T-helper 2 cell treated with Interferon-gamma antibody and Interleukin-4, amounts not matched to agents 100 ng/mL and 5 ng/mL, for 36 hours (primary cell): ENCODE measurements around the gene GH2. TPM values are rescaled to one million over a fixed set of nuclear protein-coding genes. Genes with fewer than 3 reads are reported as not detected.
"Not testable (repeated sequence)": the region's sequence is repeated elsewhere in the genome, so short reads cannot be mapped to it uniquely, and the experiment has no call there.

ENCODE experiments used
- intact Hi-C: fragments of 100-400 bp; cut with micrococcal nuclease; formaldehyde crosslinking; loops from one replicate; pipeline ENCODE4 v1.15.1; 2023
- total RNA-seq: library from RNA; stranded (reverse); gene quantifications from 2 replicates; pipeline ENCODE4 v1.2.3, GENCODE V29; 2022

GH2 gene
- total RNA-seq, 1 donor from 2014 or later = not detected

DNA sequence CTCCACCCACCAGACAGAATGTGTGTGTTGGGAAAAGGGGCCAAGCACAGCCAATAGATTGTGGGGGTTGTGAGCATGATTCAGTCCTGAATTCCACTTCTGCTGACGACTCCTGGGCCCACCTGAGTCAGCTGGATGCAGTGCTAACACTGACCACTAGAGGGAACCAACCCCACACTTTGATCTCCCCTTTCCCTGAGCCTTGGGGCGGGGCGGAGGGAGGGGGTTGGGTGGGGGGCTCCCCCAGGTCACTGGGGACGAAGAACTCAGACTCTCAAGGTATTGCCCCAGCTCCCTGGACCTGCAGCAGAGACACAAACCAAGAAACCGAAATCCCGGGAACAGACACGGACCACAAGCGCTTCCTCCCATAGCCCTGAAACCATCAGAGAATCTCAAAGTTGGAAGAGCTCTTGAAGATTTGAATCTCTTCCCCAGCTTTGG lies 29.9 kb upstream of the GH2 start:
- intact Hi-C loops = loop anchor here (2.0 kb wide), 1 partner anchor 35 kb away; no protein-coding TSS in a partner anchor

DNA sequence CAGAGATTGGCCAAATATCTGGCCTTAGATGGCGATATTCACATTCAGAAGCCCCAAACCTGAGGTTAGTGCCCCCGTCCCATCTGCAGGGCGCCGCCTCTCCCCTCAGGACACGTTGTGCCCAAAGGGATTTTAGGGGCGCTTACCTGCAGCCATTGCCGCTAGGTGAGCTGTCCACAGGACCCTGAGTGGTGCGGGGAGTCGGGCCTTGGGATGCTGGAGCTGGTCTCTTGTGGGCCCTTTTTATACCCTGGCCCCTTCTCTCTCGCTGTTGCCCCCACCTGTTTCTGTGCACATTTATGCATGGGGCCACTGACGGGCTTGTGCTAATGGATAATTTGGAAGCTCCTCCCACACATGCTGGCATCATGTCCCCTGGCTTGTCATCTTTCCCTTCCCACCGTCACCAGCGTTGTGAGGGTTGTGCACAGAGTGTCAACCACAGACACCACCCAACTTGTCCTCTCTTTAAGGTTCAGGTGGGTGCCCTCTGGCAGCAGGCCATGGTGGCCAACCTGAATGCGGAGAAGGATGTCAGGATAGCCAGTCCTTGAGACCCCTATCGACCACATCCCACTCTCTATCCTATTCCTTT lies 29.4 kb upstream of the GH2 start, which contains the start of gene CSHL1:
CSHL1 (minus strand) TSS at position 218 of the 595 bp plus-strand sequence; CDS start at position 156, 62 bp downstream.
- intact Hi-C loops = loop anchor here (2.0 kb wide), 1 partner anchor 36 kb away; no protein-coding TSS in a partner anchor

DNA sequence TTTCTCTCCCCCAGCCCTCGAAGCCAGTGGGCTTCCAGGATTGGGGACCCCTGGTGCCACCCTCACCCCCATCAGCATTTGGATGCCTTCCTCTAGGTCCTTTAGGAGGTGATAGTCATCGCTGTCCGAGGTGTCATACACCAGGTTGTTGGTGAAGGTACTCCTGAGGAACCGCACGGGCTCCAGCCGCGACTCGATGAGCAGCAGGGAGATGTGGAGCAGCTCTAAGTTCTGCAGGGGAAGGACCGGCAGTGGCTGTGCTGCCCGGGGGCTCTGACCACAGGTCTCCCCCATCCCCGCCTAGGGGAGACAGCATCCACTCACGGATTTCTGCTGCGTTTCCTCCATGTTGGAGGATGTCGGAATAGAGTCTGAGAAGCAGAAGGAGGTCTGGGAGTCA lies 28.4 kb upstream of the GH2 start:
- intact Hi-C loops = loop anchor here (2.0 kb wide), 1 partner anchor 37 kb away; no protein-coding TSS in a partner anchor

DNA sequence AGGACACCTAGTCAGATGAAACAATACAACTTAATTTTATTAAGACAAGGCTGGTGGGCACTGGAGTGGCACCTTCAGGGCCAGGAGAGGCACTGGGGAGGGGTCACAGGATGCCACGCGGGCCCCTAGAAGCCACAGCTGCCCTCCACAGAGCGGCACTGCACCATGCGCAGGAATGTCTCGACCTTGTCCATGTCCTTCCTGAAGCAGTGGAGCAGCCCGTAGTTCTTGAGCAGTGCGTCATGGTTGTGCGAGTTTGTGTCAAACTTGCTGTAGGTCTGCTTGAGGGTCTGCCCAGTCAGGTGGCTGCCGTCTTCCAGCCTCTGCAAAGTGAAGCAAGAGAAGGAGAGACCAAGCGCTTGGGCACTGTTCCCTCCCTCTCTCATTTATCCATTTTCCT lies 27.8 kb upstream of the GH2 start:
- intact Hi-C loops = not testable (repeated sequence)

DNA sequence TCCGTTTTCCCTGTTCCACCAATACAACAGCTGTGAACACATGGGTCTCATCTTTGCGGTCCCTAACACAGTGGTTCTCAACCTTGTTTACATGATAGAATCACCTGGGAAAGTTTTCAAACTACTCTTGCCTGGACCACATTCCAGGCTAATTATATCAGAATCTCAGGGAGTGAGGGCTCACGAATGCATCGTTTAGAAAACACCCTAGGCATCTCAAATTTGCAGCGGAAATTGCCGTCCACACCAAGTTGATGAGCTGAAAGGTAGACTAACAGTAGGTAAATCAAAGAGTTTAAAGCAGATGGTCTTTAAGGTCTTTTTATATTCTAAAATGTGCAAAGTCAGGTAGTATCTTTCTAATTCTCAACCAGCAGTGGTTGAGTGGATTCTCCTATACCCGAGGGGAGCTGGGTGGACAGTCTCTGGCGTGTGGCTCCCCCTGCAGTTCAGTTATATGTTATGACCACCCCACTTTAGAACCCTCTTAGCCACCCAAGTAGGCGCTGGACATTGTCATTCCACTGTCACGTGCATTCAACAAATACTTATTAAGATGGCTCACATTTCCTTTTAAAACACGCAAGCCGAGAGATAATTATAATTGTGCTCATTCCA lies 25.5 kb upstream of the GH2 start:
- intact Hi-C loops = not testable (repeated sequence)

DNA sequence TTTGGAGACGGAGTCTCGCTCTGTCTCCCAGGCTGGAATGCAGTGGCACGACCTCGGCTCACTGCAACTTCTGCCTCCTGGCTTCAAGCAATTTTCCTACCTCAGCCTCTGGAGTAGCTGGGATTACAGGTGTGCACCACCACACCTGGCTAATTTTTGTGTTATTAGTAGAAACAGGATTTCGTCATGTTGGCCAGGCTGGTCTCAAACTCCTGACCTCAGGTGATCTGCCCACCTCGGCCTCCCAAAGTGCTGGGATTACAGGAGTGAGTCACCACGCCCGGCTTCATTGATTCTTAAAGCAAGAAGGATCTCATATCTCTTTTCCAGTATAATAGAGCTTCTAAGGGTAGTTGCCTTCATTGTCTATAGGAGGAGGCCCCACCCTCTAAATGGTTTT lies 23.1 kb upstream of the GH2 start:
- intact Hi-C loops = not testable (repeated sequence)

DNA sequence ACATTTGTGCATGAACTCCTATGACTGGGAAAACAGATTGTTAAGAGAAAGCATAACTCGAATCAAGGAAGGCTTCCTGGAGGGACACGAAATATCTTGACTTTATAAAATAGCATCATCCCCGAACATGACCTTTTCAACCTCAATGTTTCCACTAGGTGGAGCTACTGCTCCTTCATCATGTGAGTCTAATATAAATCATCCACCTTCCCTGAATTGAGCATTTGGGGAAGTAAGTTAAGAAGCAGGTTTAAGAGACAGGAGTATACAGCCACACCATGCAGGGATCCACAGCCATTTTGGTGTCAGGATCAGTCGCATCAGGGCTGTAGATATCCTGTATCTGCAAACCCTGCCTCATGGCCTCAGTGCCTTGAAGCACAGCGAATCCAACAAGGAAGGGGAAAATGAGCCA lies 22.1 kb upstream of the GH2 start:
- intact Hi-C loops = not testable (repeated sequence)

DNA sequence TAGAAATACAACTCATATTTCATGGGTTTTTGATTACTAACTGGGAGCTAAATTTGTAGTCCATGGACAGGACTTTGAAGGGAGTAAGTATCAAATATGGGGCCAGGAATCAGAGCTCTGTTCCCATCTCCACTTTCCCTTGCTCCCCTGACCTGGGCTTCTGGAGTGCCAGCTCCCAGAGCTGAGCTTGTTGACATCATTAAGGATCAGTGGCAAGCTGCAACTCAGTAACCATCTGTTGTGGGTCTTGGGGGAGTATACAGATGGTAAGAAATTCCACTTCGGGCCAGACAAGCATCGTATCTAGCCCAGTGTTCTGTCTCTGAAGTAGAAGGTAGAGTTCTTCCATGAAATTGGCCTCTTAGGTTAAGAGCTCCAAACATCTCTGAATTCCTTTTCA lies 20.2 kb upstream of the GH2 start:
- intact Hi-C loops = not testable (repeated sequence)

DNA sequence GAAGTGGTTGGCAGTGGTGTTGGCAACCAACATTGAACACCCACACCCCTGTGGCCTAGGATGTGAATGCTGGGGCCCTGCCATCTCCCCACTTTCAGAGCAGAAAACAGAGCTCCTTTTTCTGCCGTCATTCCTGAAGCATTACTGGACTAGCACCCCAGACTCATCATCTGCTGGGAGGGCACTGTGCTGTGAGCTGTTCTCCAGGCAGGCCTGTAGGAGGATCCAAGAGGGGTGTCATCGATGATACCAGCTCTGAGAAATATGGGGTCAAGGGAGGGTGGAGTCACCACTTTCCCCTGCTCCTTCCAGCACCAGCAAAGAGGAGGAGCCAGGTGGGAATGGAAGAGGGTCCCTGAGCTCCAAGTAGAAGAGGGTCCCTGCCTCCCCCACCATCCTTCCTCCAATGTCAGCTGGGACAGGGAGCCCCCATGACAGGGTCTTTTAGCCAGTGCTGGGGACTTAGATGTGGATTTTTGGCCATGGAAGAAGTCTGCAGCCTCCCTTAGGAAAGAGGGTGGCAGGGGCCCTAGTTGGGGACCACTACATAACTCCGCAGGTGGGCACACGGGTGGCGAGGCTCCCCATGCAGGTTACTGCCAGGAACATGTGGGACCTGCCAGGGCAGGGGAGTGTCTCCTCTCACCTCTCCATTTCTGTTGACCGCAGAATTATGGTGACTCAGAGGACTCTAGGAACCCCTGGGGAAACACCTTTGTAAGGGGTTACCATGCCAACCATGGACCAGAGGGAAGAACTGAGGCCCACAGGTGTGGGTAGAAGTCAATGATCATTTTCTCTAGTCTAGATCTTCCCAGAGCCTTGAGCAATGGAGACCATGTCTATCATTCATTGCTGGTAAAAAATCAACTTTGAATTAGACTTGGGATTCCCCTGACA lies 17.4 kb upstream of the GH2 start:
- intact Hi-C loops = not testable (repeated sequence)

DNA sequence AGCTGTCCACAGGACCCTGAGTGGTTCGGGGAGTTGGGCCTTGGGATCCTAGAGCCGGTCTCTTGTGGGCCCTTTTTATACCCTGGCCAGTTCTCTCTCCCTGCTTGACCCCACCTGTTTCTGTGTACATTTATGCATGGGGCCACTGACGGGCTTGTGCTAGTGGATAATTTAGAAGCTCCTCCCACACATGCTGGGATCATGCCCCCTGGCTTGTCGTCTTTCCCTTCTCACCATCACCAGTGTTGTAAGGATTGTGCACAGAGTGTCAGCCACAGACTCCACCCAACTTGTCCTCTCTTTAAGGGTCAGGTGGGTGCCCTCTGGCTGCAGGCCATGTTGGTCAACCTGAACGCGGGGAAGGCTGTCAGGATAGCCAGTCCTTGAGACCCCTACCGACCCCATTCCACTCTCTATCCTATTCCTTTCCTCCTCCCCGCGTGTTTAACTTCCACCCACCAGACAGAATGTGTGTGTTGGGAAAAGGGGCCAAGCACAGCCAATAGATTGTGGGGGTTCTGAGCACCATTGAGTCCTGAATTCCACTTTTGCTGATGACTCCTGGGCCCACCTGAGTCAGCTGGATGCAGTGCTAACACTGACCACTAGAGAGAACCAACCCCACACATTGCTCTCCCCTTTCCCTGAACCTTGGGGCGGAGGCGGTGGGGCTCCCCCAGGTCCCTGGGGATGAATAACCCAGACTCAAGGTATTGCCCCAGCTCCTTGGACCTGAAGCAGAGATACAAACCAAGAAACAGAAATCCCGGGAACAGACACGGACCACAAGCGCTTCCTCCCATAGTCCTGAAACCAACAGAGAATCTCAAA lies 15.0 kb upstream of the GH2 start, which contains the start of gene CSH1:
CSH1 (minus strand) TSS at position 51 of the 831 bp plus-strand sequence. CDS start 63 bp downstream, outside the sequence.
- intact Hi-C loops = not testable (repeated sequence)

DNA sequence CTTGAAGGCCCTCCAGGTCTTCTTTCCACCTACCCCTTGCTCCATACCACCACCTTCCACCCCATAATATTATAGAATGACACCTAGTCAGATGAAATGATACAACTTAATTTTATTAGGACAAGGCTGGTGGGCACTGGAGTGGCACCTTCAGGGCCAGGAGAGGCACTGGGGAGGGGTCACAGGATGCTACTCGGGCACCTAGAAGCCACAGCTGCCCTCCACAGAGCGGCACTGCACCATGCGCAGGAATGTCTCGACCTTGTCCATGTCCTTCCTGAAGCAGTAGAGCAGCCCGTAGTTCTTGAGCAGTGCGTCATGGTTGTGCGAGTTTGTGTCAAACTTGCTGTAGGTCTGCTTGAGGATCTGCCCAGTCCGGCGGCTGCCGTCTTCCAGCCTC lies 13.1 kb upstream of the GH2 start:
- intact Hi-C loops = not testable (repeated sequence)

DNA sequence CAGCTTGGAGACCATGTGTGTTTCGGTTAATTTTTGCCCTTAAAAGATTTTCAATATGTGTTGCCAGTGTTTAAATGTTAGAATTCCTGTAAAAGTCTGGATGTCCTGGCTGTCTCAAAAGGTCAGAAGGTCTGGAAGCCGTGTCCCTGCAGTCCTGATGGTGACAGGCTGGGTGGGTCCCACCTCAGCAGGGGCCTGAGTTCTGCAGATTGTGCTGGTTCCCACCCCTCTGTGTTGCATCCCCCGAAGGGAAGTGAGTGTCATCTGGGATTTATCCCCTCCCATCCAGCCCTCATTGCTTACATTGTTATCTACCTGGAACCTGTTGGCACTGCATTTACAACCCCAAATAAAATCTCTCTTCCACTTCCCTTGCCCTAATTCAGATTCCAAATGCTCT lies 12.3 kb upstream of the GH2 start:
- intact Hi-C loops = not testable (repeated sequence)

DNA sequence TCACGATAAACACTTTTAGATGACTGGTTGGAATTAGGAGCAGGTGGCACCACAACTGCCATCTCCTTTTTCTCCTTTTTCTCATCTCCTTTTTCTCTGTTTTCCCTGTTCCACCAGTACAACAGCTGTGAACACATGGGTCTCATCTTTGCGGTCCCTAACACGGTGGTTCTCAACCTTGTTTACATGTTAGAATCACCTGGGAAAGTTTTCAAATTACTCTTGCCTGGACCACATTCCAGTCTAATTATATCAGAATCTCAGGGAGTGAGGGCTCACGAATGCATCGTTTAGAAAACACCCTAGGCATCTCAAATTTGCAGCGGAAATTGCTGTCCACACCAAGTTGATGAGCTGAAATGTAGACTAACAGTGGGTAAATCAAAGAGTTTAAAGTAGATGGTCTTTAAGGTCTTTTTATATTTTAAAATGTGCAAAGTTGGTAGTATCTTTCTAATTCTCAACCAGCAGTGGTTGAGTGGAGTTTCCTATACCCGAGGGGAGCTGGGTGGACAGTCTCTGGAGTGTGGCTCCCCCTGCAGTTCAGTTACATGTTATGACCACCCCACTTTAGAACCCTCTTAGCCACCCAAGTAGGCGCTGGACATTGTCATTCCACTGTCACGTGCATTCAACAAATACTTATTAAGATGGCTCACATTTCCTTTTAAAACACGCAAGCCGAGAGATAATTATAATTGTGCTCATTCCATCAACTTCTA lies 10.7 kb upstream of the GH2 start:
- intact Hi-C loops = not testable (repeated sequence)

DNA sequence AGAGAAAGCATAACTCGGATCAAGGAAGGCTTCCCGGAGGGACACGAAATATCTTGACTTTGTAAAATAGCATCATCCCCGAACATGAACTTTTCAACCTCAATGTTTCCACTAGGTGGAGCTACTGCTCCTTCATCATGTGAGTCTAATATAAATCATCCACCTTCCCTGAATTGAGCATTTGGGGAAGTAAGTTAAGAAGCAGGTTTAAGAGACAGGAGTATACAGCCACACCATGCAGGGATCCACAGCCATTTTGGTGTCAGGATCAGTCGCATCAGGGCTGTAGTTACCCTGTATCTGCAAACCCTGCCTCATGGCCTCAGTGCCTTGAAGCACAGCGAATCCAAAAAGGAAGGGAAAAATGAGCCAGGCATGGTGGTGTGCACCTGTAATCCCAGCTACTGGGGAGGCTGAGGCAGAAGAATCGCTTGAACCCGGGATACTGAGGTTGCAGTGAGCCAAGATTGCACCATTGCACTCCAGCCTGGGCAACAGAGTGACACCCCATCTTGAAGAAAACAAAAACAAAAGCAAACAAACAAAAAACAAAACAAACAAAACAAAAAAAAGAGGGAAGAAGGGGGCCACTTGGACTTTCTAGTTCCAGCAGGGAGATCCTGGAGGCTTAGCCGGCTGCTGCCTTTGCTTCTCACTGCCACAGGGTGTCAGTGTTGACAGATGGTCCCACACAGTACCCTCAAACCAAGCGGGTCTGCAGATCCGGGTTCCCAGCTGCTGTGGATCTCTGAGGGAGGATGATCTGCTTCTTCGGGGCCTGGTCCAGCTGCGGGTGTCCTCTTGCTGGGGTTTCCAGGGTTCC lies 7.5 kb upstream of the GH2 start:
- intact Hi-C loops = not testable (repeated sequence)

DNA sequence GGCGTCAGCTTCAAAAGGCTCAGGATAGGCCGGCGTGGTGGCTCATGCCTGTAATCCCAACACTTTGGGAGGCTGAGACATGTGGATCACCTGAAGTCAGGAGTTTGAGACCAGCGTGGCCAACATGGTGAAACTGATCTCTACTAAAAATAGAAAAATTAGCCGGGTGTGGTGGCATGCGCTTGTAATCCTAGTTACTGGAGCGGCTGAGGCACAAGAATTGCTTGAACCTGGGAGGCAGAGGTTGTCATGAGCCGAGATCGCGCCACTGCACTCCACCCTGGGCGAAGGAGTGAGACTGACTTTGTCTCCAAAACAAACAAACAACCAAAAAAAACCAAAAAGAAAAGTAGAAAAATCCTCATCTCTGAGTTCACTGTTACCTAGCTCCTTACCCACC lies 3.4 kb upstream of the GH2 start:
- intact Hi-C loops = not testable (repeated sequence)

DNA sequence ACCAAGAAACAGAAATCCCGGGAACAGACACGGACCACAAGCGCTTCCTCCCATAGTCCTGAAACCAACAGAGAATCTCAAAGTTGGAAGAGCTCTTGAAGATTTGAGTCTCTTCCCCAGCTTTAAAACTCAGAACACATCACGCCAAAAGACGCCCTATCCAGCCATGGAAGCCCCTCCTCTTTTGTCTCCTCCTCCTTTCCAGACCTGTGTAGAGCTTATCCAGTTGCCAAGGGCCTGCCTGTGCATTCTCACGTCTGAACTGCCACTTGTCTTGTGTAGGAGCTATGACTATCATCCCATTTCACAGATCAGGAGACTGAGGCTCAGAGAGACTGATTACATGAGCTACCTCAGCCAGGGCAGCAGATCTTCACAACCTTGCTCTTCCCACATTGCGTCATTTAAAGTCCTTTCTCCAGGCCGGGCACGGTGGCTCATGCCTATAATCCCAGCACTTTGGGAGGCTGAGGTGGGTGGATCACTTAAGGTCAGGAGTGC lies 932 bp upstream of the GH2 start:
- intact Hi-C loops = not testable (repeated sequence)

DNA sequence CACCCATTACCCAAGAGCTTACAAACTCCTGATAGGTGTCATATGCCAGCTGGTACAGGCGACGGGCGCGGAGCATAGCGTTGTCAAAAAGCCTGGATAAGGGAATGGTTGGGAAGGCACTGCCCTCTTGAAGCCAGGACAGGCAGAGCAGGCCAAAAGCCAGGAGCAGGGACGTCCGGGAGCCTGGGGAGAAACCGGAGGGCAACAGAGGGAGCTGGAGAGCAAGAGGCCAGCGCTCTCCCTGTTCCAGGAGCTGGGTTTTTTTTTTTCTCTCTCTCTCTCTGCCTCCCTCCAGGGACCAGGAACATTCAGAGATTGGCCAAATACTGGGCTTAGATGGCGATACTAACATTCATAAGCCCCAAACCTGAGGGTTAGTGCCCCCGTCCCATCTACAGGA lies 407 bp downstream of the GH2 start:
- intact Hi-C loops = not testable (repeated sequence)

DNA sequence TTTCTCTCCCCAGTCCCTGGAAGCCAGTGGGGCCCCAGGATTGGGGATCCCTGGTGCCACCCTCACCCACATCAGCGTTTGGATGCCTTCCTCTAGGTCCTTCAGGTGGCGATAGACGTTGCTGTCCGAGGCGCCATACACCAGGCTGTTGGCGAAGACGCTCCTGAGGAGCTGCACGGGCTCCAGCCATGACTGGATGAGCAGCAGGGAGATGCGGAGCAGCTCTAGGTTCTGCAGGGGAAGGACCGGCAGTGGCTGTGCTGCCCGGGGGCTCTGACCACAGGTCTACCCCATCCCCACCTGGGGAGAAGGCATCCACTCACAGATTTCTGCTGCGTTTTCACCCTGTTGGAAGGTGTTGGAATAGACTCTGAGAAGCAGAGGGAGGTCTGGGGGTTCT lies 1.0 kb downstream of the GH2 start:
- intact Hi-C loops = no loop called here

DNA sequence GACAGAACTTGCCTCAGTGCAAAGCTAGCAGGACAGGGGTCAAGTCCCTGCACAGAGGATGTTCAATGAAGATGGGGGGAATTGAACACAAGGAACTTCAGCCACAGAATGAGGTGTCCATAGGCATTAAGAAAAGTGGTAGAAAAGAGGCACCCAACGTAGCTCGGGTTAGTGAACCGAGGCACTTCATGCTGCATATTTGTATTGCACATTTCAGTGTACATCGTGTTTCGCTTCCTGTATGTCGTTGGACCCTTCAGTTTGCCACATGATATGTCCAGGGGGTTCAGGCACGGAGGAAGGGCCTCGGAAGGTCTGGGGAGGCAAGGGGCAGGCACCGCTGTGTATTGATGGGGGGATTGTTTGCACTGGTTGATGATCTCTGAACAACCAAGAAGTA lies 3.3 kb downstream of the GH2 start:
- intact Hi-C loops = not testable (repeated sequence)
